SU-DHL-6 (cell line): Measurements from ENCODE around the gene FBXL13.
"Not testable (repeated sequence)": the region's sequence is repeated elsewhere in the genome, so short reads cannot be mapped to it uniquely, and the experiment has no call there.

Source experiments
- H2AFZ ChIP-seq: fragments of 200-600 bp; sonication (generic); 2 replicates; pipeline ENCODE4 v1.6.1; 2014; ENCODE audit warnings: low read depth, mild to moderate bottlenecking, moderate library complexity, mixed read lengths, antibody characterized with exemption, low read length; ENCODE audit not compliant: severe bottlenecking
- H3F3A ChIP-seq: fragments of 200-600 bp; shearing (Covaris generic); 2 replicates; pipeline ENCODE4 v1.6.0; 2016; ENCODE audit warnings: antibody characterized with exemption, mild to moderate bottlenecking; ENCODE audit not compliant: insufficient read depth
- H3K27ac ChIP-seq: fragments of 200-600 bp; sonication (generic); 2 replicates; pipeline ENCODE4 v1.5.1; 2016; ENCODE audit warnings: low read depth, mild to moderate bottlenecking, low read length, moderate library complexity, mixed read lengths
- H3K27me3 ChIP-seq: fragments of 200-600 bp; sonication (generic), shearing (Covaris generic); 2 replicates; pipeline ENCODE4 v1.6.0; 2014; ENCODE audit warnings: mild to moderate bottlenecking, low read length
- H3K36me3 ChIP-seq: fragments of 200-600 bp; sonication (generic); 2 replicates; pipeline ENCODE4 v1.6.1; 2014; ENCODE audit warnings: mild to moderate bottlenecking, low read length, mixed read lengths
- H3K4me2 ChIP-seq: fragments of 300-600, 200-600 bp; shearing (Covaris generic), sonication (generic); 2 replicates; pipeline ENCODE4 v1.6.0; 2014; ENCODE audit warnings: low read length, low read depth, mild to moderate bottlenecking; ENCODE audit not compliant: poor library complexity, severe bottlenecking
- H3K4me3 ChIP-seq: fragments of 200-600 bp; sonication (generic); 2 replicates; pipeline ENCODE4 v1.5.1; 2014; ENCODE audit warnings: antibody characterized with exemption, low read length, mild to moderate bottlenecking, mixed read lengths; ENCODE audit not compliant: insufficient read depth, poor library complexity, severe bottlenecking
- H3K79me2 ChIP-seq: fragments of 200-600 bp; sonication (generic); 2 replicates; pipeline ENCODE4 v1.6.1; 2014; ENCODE audit warnings: mild to moderate bottlenecking, low read length, moderate library complexity; ENCODE audit not compliant: insufficient read depth
- H3K9ac ChIP-seq: fragments of 200-600 bp; sonication (generic); 2 replicates; pipeline ENCODE4 v1.7.0; 2014; ENCODE audit warnings: mild to moderate bottlenecking, low read length
- H3K9me2 ChIP-seq: fragments of 200-600 bp; sonication (generic); replicated peaks from 2 replicates; pipeline ENCODE4 v1.6.1; 2014; ENCODE audit warnings: low read length; ENCODE audit not compliant: insufficient read depth
- H3K9me3 ChIP-seq: fragments of 200-600 bp; sonication (generic); 2 replicates; pipeline ENCODE4 v1.6.1; 2014; ENCODE audit warnings: low read length, mixed read lengths; ENCODE audit not compliant: insufficient read depth
- H4K20me1 ChIP-seq: fragments of 200-600 bp; sonication (generic); 2 replicates; pipeline ENCODE4 v1.6.1; 2014; ENCODE audit warnings: low read depth, mild to moderate bottlenecking, antibody characterized with exemption, low read length, moderate library complexity, mixed read lengths
- EZH2phosphoT487 ChIP-seq: fragments of 200-600 bp; sonication (generic), shearing (Covaris generic); conservative IDR thresholded peaks from 2 replicates; pipeline ENCODE4 v1.6.1; 2018; ENCODE audit warnings: mild to moderate bottlenecking, antibody characterized with exemption, low read length, moderate library complexity, mixed read lengths
- TF ChIP-seq, protein P1 (sequence below): fragments of 200-600 bp; sonication (generic); IDR thresholded peaks from one replicate; pipeline ENCODE4 v1.5.1; 2017; ENCODE audit warnings: antibody characterized with exemption, mild to moderate bottlenecking, low read length, moderate library complexity; ENCODE audit not compliant: insufficient read depth, poor library complexity, severe bottlenecking

The FBXL13 gene

DNA sequence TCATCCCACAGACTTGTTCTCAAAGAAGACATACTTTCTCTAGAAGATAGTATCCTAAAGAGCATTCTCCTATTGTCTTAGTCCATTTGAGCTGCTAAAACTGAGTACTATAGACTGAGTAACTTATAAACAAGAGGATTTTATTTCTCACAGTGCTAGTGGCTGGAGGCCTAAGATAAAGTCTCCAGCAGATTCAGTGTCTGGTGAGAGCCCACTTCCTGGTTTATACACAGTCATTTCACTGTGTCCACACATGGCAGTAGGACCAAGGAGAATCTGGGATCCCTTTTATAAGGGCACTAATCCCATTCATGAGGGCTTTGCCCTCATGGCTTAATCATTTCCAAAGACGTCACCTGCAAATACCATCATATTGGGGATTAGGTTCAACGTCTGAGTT lies 93.1 kb downstream of the FBXL13 start:
- no peaks in the 10 kb centered on the region for H3K9me3 ChIP-seq
- no peaks in the 10 kb centered on the region for H3K9me2 ChIP-seq
- H2AFZ ChIP-seq, result no peak overlapping the region
- no peak overlapping the region for H3K4me2 ChIP-seq
- no peak for TF ChIP-seq EZH2phosphoT487
- TF ChIP-seq, protein P1, sequence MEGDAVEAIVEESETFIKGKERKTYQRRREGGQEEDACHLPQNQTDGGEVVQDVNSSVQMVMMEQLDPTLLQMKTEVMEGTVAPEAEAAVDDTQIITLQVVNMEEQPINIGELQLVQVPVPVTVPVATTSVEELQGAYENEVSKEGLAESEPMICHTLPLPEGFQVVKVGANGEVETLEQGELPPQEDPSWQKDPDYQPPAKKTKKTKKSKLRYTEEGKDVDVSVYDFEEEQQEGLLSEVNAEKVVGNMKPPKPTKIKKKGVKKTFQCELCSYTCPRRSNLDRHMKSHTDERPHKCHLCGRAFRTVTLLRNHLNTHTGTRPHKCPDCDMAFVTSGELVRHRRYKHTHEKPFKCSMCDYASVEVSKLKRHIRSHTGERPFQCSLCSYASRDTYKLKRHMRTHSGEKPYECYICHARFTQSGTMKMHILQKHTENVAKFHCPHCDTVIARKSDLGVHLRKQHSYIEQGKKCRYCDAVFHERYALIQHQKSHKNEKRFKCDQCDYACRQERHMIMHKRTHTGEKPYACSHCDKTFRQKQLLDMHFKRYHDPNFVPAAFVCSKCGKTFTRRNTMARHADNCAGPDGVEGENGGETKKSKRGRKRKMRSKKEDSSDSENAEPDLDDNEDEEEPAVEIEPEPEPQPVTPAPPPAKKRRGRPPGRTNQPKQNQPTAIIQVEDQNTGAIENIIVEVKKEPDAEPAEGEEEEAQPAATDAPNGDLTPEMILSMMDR, result no peak
- H3K27ac ChIP-seq, result no peak overlapping the region
- H3K36me3 ChIP-seq, result no peaks in the 10 kb centered on the region
- H3K9ac ChIP-seq, result no peak overlapping the region
- H4K20me1 ChIP-seq, result no peaks in the 10 kb centered on the region
- no peak overlapping the region for H3K4me3 ChIP-seq
- no peaks in the 10 kb centered on the region for H3K27me3 ChIP-seq
- no peaks in the 10 kb centered on the region for H3K79me2 ChIP-seq
- no peaks in the 10 kb centered on the region for H3F3A ChIP-seq

DNA sequence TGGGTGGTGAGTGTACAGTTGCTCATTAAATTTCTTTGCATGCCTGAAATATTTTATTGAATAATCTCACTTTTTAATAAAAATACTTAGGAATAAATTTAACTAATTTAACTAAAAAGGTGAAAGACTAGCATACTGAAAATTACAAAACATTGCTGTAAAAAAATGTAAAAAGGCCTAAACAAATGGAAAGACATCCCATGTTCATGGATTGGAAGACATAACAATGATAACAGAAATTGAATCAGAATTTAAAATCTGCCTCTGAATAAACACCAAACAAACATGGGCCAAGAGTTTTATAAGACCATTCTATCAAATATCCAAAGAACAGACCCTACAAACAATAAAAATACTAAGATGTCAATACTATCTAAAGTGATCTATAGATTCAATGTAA lies 94.9 kb downstream of the FBXL13 start:
- H3K27ac ChIP-seq, result no peak overlapping the region
- no peaks in the 10 kb centered on the region for H3K9me3 ChIP-seq
- no peak overlapping the region for H3K4me3 ChIP-seq
- H3K4me2 ChIP-seq, result no peak overlapping the region
- H3K79me2 ChIP-seq, result no peaks in the 10 kb centered on the region
- TF ChIP-seq EZH2phosphoT487, result no peak
- TF ChIP-seq, protein P1, result no peak
- no peaks in the 10 kb centered on the region for H3K36me3 ChIP-seq
- no peaks in the 10 kb centered on the region for H3K9me2 ChIP-seq
- no peaks in the 10 kb centered on the region for H4K20me1 ChIP-seq
- H3K9ac ChIP-seq, result no peak overlapping the region
- H2AFZ ChIP-seq, result no peak overlapping the region
- H3F3A ChIP-seq, result no peaks in the 10 kb centered on the region
- H3K27me3 ChIP-seq, result no peaks in the 10 kb centered on the region

DNA sequence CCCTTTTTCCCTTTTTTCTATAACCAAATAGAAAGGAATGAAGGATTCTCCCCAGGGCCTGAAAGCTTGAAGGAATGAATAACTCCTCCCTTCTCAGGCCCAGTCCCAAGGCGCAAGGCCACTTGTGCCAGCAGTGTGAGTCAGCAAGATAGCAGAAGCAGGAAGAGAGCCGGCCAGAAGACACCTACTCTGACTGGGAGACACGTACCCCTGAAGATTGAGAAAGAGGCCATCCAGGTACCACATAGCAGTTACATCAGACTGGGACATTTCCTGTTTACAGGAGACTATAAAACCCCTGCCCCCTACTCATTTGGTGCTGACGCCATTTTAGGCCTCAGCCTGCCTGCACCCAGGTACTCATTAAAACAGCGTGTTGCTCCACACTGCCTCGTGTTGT lies 96.3 kb downstream of the FBXL13 start:
- Histone ChIP-seq H3K79me2 (no peaks in the 10 kb centered on the region), H4K20me1 (no peaks in the 10 kb centered on the region), H3K9me3 (no peaks in the 10 kb centered on the region), H3K4me2 (no peak overlapping the region), H3K36me3 (no peaks in the 10 kb centered on the region), H3K27me3 (no peaks in the 10 kb centered on the region), H3F3A (no peaks in the 10 kb centered on the region), H3K27ac (no peak overlapping the region), H3K4me3 (no peak overlapping the region), H2AFZ (no peak overlapping the region), H3K9ac (no peak overlapping the region), H3K9me2 (no peaks in the 10 kb centered on the region)
- no peak for TF ChIP-seq EZH2phosphoT487
- TF ChIP-seq, protein P1, result no peak

DNA sequence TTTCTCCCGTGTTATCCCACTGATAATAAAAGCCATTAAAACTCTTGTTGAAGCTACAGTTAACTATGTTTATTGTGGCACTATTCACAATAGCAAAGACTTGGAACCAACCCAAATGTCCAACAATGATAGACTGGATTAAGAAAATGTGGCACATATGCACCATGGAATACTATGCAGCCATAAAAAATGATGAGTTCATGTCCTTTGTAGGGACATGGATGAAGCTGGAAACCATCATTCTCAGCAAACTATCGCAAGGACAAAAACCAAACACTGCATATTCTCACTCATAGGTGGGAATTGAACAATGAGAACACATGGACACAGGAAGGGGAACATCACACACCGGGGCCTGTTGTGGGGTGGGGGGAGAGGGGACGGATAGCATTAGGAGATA lies 97.0 kb downstream of the FBXL13 start:
- H3K9me3 ChIP-seq, H4K20me1 ChIP-seq, H3K36me3 ChIP-seq: not testable (repeated sequence)

More for the DNA sequence above, 97.0 kb downstream of the FBXL13 start:
- not testable (repeated sequence) for H2AFZ ChIP-seq, H3K27ac ChIP-seq, H3K4me2 ChIP-seq, H3K4me3 ChIP-seq, H3K79me2 ChIP-seq, H3K27me3 ChIP-seq, H3K9ac ChIP-seq, H3F3A ChIP-seq, H3K9me2 ChIP-seq
